HL-60/S4 (cell line): Measurements from ENCODE around the gene NMD3.

Experiments used
- in situ Hi-C: fragments of 300-500 bp; cut with MboI; formaldehyde crosslinking; loops from 2 replicates; pipeline ENCODE4 v1.14.3; 2022; ENCODE audit warnings: low sequenced_read_pairs

NMD3 gene

GRCh38 chr3:161230621-161231171 is 9.6 kb downstream of the NMD3 start:
- in situ Hi-C loops: no loop called here

GRCh38 chr3:161231861-161232260 is 10.8 kb downstream of the NMD3 start:
- in situ Hi-C loops: no loop called here

GRCh38 chr3:161233557-161233956 is 12.4 kb downstream of the NMD3 start:
- in situ Hi-C loops: no loop called here

- in situ Hi-C loops: no loop called here
These were observed 15.1 kb downstream of the NMD3 start for GRCh38 chr3:161236240-161236639.

- in situ Hi-C loops: no loop called here
These were observed 18.6 kb downstream of the NMD3 start for GRCh38 chr3:161239700-161240099.

- in situ Hi-C loops: no loop called here
These were observed 23.4 kb downstream of the NMD3 start for GRCh38 chr3:161244538-161244937.

GRCh38 chr3:161247049-161247448 is 25.9 kb downstream of the NMD3 start:
- in situ Hi-C loops: no loop called here

- in situ Hi-C loops: no loop called here
These were observed 29.0 kb downstream of the NMD3 start for GRCh38 chr3:161250116-161250515.

- in situ Hi-C loops: no loop called here
These were observed 30.6 kb downstream of the NMD3 start for GRCh38 chr3:161251716-161252115.

- in situ Hi-C loops: no loop called here
These were observed 31.0 kb downstream of the NMD3 start for GRCh38 chr3:161252143-161252542.

GRCh38 chr3:161253711-161254110 is 32.6 kb downstream of the NMD3 start:
- in situ Hi-C loops: no loop called here

GRCh38 chr3:161254861-161255260 is 33.8 kb downstream of the NMD3 start:
- in situ Hi-C loops: no loop called here

GRCh38 chr3:161263057-161263456 is 41.9 kb downstream of the NMD3 start:
- in situ Hi-C loops: no loop called here

- in situ Hi-C loops: no loop called here
These were observed 43.7 kb downstream of the NMD3 start for GRCh38 chr3:161264852-161265251.

GRCh38 chr3:161265916-161266571 is 44.9 kb downstream of the NMD3 start:
- in situ Hi-C loops: no loop called here

- in situ Hi-C loops: no loop called here
These were observed 45.6 kb downstream of the NMD3 start for GRCh38 chr3:161266731-161267150.

GRCh38 chr3:161267646-161268045 is 46.5 kb downstream of the NMD3 start:
- in situ Hi-C loops: no loop called here

GRCh38 chr3:161268601-161269000 is 47.5 kb downstream of the NMD3 start:
- in situ Hi-C loops: no loop called here

- in situ Hi-C loops: no loop called here
These were observed 49.9 kb downstream of the NMD3 start for GRCh38 chr3:161270991-161271390.

- in situ Hi-C loops: no loop called here
These were observed 50.5 kb downstream of the NMD3 start for GRCh38 chr3:161271646-161272045.

- in situ Hi-C loops: no loop called here
These were observed 51.4 kb downstream of the NMD3 start for GRCh38 chr3:161272524-161272923.

- in situ Hi-C loops: no loop called here
These were observed 52.6 kb downstream of the NMD3 start for GRCh38 chr3:161273589-161274218.
